OCI-LY3 (cell line): ENCODE data around the gene NLGN1.
"Not testable (repeated sequence)": the region's sequence is repeated elsewhere in the genome, so short reads cannot be mapped to it uniquely, and the experiment has no call there.

Experiments used
- H2AFZ ChIP-seq: fragments of 200-600, 300-600 bp; shearing (Covaris generic); 2 replicates; pipeline ENCODE4 v1.6.0; 2014; ENCODE audit warnings: antibody characterized with exemption, low read depth, low read length
- H3K27ac ChIP-seq: fragments of 200-600, 300-600 bp; sonication (generic); 2 replicates; pipeline ENCODE4 v1.5.1; 2014; ENCODE audit warnings: mild to moderate bottlenecking, low read length, moderate library complexity, mixed read lengths
- H3K27me3 ChIP-seq: fragments of 200-600, 300-600 bp; sonication (generic); 2 replicates; pipeline ENCODE4 v1.6.1; 2014; ENCODE audit warnings: low read depth, low read length, mixed read lengths
- H3K36me3 ChIP-seq: fragments of 200-600, 300-600 bp; sonication (generic); replicated peaks from 2 replicates; pipeline ENCODE3; 2014; ENCODE audit warnings: low read depth, low read length, mixed read lengths
- H3K4me1 ChIP-seq: fragments of 300-600, 200-600 bp; sonication (generic); 2 replicates; pipeline ENCODE4 v1.6.1; 2014; ENCODE audit warnings: low read length, mixed read lengths
- H3K4me2 ChIP-seq: fragments of 200-600, 300-600 bp; sonication (generic); 2 replicates; pipeline ENCODE4 v1.6.1; 2014; ENCODE audit warnings: low read length, mixed read lengths
- H3K4me3 ChIP-seq: fragments of 300-600, 200-600 bp; sonication (generic); 2 replicates; pipeline ENCODE4 v1.5.1; 2014; ENCODE audit warnings: antibody characterized with exemption, mild to moderate bottlenecking, low read length, moderate library complexity
- H3K79me2 ChIP-seq: fragments of 300-600, 200-600 bp; shearing (Covaris generic); 2 replicates; pipeline ENCODE4 v1.6.1; 2014; ENCODE audit warnings: mild to moderate bottlenecking, low read length, mixed read lengths
- H3K9ac ChIP-seq: fragments of 300-600, 200-600 bp; shearing (Covaris generic); 2 replicates; pipeline ENCODE4 v1.6.0; 2014; ENCODE audit warnings: mild to moderate bottlenecking, low read length, moderate library complexity
- H3K9me3 ChIP-seq: fragments of 200-600, 300-600 bp; shearing (Covaris generic); 2 replicates; pipeline ENCODE4 v1.6.1; 2014; ENCODE audit warnings: low read length, mixed read lengths; ENCODE audit not compliant: insufficient read depth
- H4K20me1 ChIP-seq: fragments of 200-600, 300-600 bp; sonication (generic); 2 replicates; pipeline ENCODE4 v1.6.1; 2016; ENCODE audit warnings: low read length, mixed read lengths; ENCODE audit not compliant: insufficient read depth
- EZH2phosphoT487 ChIP-seq: fragments of 200-600 bp; shearing (Covaris generic); IDR thresholded peaks from 2 replicates; pipeline ENCODE4 v1.6.1; 2018; ENCODE audit warnings: antibody characterized with exemption, mixed run types, low read depth
- TF ChIP-seq, protein P1 (sequence below): fragments of 200-600, 300-600 bp; sonication (generic); IDR thresholded peaks from 2 replicates; pipeline ENCODE4 v1.5.1; 2014; ENCODE audit warnings: antibody characterized with exemption, low read length, low read depth

NLGN1 gene

DNA sequence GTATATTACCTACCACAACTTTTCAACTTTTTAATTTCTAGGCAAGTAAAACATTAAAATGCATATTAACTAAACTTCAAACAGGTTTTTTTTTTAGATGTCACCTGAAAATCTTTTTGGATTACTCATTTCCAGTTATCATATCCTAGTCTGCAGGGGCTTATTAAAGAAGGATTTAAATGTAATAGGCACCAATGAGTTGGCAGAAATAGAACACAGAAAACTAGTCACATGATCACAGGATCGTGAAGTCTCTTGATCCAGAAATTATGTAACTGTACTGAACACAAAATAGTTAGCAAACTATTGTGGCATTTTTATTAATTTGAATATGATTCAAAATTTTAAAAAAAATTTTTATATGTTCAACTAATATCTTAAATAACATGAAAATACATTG is 807.2 kb downstream of the NLGN1 start:
- TF ChIP-seq, protein P1, sequence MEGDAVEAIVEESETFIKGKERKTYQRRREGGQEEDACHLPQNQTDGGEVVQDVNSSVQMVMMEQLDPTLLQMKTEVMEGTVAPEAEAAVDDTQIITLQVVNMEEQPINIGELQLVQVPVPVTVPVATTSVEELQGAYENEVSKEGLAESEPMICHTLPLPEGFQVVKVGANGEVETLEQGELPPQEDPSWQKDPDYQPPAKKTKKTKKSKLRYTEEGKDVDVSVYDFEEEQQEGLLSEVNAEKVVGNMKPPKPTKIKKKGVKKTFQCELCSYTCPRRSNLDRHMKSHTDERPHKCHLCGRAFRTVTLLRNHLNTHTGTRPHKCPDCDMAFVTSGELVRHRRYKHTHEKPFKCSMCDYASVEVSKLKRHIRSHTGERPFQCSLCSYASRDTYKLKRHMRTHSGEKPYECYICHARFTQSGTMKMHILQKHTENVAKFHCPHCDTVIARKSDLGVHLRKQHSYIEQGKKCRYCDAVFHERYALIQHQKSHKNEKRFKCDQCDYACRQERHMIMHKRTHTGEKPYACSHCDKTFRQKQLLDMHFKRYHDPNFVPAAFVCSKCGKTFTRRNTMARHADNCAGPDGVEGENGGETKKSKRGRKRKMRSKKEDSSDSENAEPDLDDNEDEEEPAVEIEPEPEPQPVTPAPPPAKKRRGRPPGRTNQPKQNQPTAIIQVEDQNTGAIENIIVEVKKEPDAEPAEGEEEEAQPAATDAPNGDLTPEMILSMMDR, result no peak
- no peak for TF ChIP-seq EZH2phosphoT487
- H3K9me3 ChIP-seq, result no peaks in the 10 kb centered on the region
- no peak overlapping the region for H3K9ac ChIP-seq
- no peak overlapping the region for H3K4me2 ChIP-seq
- H3K27me3 ChIP-seq, result no peaks in the 10 kb centered on the region
- H3K4me1 ChIP-seq, result no peaks in the 10 kb centered on the region; the same call in 1 of the 2 replicates
- H3K79me2 ChIP-seq, result no peaks in the 10 kb centered on the region
- no peaks in the 10 kb centered on the region for H3K36me3 ChIP-seq
- H3K27ac ChIP-seq, result no peak overlapping the region
- H2AFZ ChIP-seq, result no peak overlapping the region
- H4K20me1 ChIP-seq, result no peaks in the 10 kb centered on the region
- no peak overlapping the region for H3K4me3 ChIP-seq

DNA sequence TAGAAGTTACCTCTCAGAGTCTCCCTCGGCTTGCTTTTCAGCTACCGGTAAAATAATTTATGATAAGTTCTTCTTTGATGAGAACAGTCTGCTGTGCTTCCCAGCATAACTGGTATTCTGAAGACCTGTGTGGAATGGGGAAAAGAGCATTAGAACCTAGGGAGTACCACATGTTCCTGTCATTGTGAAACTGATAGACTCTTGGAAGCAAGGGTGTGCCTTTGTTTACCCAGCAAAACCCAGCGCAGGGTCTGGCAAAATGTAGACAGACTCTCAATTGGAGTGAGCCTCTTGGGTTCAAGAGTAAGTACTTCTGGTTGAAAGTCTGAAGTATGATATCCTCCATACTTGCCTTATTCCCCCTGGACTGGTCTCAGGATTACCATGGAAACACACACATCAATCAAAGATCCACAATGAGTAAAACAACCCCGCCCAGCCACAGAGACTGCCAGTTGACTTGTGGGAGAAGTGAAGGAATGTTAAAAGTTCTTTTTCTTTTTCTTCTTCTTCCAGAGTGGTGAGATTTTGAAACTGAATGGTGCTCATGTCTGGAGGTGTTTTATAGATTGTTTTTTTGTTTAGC is 809.2 kb downstream of the NLGN1 start:
- Histone ChIP-seq H3K4me3 (no peak overlapping the region), H3K4me1 (no peaks in the 10 kb centered on the region; the same call in 1 of the 2 replicates), H3K9me3 (no peaks in the 10 kb centered on the region), H3K4me2 (no peak overlapping the region), H3K36me3 (no peaks in the 10 kb centered on the region), H3K79me2 (no peaks in the 10 kb centered on the region), H4K20me1 (no peaks in the 10 kb centered on the region), H3K9ac (no peak overlapping the region), H3K27me3 (no peaks in the 10 kb centered on the region), H2AFZ (no peak overlapping the region), H3K27ac (no peak overlapping the region)
- no peak for TF ChIP-seq EZH2phosphoT487
- TF ChIP-seq, protein P1, result no peak

DNA sequence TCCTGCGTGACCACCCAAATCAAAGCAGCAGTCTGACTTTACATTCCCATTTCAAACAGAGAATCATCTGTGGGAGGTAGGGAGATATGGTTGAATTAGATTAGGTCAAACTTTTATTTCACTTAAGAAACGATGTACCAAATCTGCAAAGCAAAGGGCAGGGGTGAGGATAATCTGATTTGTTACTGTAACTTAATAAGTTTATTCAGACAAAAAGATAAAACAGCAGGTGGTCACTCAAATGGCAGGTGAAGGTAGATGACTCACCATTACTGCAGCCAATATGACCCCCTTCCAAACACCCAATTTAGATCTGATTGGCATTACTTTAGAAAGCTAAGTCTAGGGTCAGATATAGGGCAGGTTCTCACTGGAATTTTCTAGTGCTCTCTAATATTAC is 810.6 kb downstream of the NLGN1 start:
- H4K20me1 ChIP-seq, result no peaks in the 10 kb centered on the region
- H3K4me3 ChIP-seq, result no peak overlapping the region
- H3K9ac ChIP-seq, result no peak overlapping the region
- H3K27ac ChIP-seq, result no peak overlapping the region
- no peaks in the 10 kb centered on the region for H3K9me3 ChIP-seq
- no peaks in the 10 kb centered on the region for H3K27me3 ChIP-seq
- H2AFZ ChIP-seq, result no peak overlapping the region
- no peak for TF ChIP-seq EZH2phosphoT487
- TF ChIP-seq, protein P1, result no peak
- no peak overlapping the region for H3K4me2 ChIP-seq
- H3K4me1 ChIP-seq, result no peaks in the 10 kb centered on the region; the same call in 1 of the 2 replicates
- H3K36me3 ChIP-seq, result no peaks in the 10 kb centered on the region
- H3K79me2 ChIP-seq, result no peaks in the 10 kb centered on the region

DNA sequence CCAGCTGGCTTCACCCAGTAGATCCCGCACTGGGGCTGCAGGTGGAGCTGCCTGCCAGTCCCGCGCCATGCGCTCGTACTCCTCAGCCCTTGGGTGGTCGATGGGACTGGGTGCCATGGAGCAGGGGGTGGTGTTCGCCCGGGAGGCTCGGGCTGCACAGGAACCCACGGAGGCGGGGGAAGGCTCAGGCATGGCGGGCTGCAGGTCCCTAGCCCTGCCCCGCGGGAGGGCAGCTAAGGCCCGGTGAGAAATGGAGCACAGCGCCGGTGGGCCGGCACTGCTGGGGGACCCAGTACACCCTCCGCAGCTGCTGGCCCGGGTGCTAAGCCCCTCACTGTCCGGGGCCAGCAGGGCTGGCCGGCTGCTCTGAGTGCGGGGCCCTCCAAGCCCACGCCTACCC is 814.4 kb downstream of the NLGN1 start:
- H3K4me1 ChIP-seq, H3K79me2 ChIP-seq, H3K27me3 ChIP-seq, H3K9me3 ChIP-seq, H2AFZ ChIP-seq, H3K4me3 ChIP-seq, H4K20me1 ChIP-seq, H3K9ac ChIP-seq, H3K36me3 ChIP-seq, H3K4me2 ChIP-seq, H3K27ac ChIP-seq: not testable (repeated sequence)
